H9 (cell line): ENCODE measurements around the gene TAGLN. TPM values are rescaled to one million over a fixed set of nuclear protein-coding genes. Genes with fewer than 3 reads are reported as not detected.
A peak's percentile ranks its signal among the peaks of the same experiment; 100 is the strongest.

ENCODE experiments used
- DNase-seq: peaks from one replicate; pipeline ENCODE4 v3.0.0-alpha.2; 2017
- H2AFZ ChIP-seq: one replicate; pipeline ENCODE4 v1.6.1; 2013; ENCODE audit warnings: mild to moderate bottlenecking, low read length, control low read depth, moderate library complexity
- H2AK5ac ChIP-seq: 2 replicates; pipeline ENCODE4 v1.6.1; 2013; ENCODE audit warnings: low read length, control low read depth, mixed read lengths; ENCODE audit not compliant: insufficient read length
- H2BK120ac ChIP-seq: one replicate; pipeline ENCODE4 v1.6.1; 2013; ENCODE audit warnings: low read depth, mild to moderate bottlenecking, low read length, control low read depth, inconsistent platforms; ENCODE audit not compliant: poor library complexity, severe bottlenecking
- H2BK12ac ChIP-seq: 2 replicates; pipeline ENCODE4 v1.6.1; 2013; ENCODE audit warnings: low read length, control low read depth, mixed read lengths, low read depth; ENCODE audit not compliant: insufficient read length
- H2BK15ac ChIP-seq: 2 replicates; pipeline ENCODE4 v1.6.1; 2013; ENCODE audit warnings: low read depth, low read length, control low read depth
- H2BK20ac ChIP-seq: one replicate; pipeline ENCODE4 v1.6.1; 2013; ENCODE audit warnings: low read depth, mild to moderate bottlenecking, low read length, control low read depth, inconsistent platforms; ENCODE audit not compliant: poor library complexity, severe bottlenecking
- H2BK5ac ChIP-seq: 2 replicates; pipeline ENCODE4 v1.6.1; 2013; ENCODE audit warnings: low read length, control low read depth, mixed read lengths; ENCODE audit not compliant: insufficient read length
- H3K14ac ChIP-seq: 2 replicates; pipeline ENCODE4 v1.6.1; 2013; ENCODE audit warnings: low read length, control low read depth; ENCODE audit not compliant: insufficient read depth
- H3K18ac ChIP-seq: 2 replicates; pipeline ENCODE4 v1.6.1; 2013; ENCODE audit warnings: low read depth, mild to moderate bottlenecking, mixed read lengths, low read length, control low read depth; ENCODE audit not compliant: insufficient read length
- H3K23ac ChIP-seq: 2 replicates; pipeline ENCODE4 v1.6.1; 2013; ENCODE audit warnings: low read length, control low read depth, mixed read lengths, low read depth; ENCODE audit not compliant: insufficient read length
- H3K23me2 ChIP-seq: 2 replicates; pipeline ENCODE4 v1.6.1; 2013; ENCODE audit warnings: low read depth, mild to moderate bottlenecking, mixed read lengths, low read length, control low read depth; ENCODE audit not compliant: insufficient read length, poor library complexity, severe bottlenecking
- H3K27ac ChIP-seq: 2 replicates; pipeline ENCODE4 v1.5.1; 2013; ENCODE audit warnings: low read length, control low read depth, mixed read lengths, low read depth; ENCODE audit not compliant: insufficient read length
- H3K27me3 ChIP-seq: 2 replicates; pipeline ENCODE4 v1.6.1; 2013; ENCODE audit warnings: low read length, control low read depth, inconsistent platforms; ENCODE audit not compliant: insufficient read depth
- H3K4ac ChIP-seq: 2 replicates; pipeline ENCODE4 v1.6.1; 2013; ENCODE audit warnings: low read depth, mild to moderate bottlenecking, control low read depth, inconsistent platforms, low read length, moderate library complexity
- H3K4me1 ChIP-seq: 2 replicates; pipeline ENCODE4 v1.6.1; 2013; ENCODE audit warnings: low read length, control low read depth, inconsistent platforms; ENCODE audit not compliant: insufficient read depth
- H3K4me2 ChIP-seq: 2 replicates; pipeline ENCODE4 v1.6.1; 2013; ENCODE audit warnings: low read length, control low read depth, mixed read lengths; ENCODE audit not compliant: insufficient read length, insufficient read depth
- H3K56ac ChIP-seq: 2 replicates; pipeline ENCODE4 v1.6.1; 2013; ENCODE audit warnings: low read depth, mild to moderate bottlenecking, mixed read lengths, low read length, control low read depth; ENCODE audit not compliant: insufficient read length
- H3K79me1 ChIP-seq: 2 replicates; pipeline ENCODE4 v1.6.1; 2013; ENCODE audit warnings: low read depth, mild to moderate bottlenecking, moderate library complexity, low read length, control low read depth, inconsistent platforms; ENCODE audit not compliant: insufficient read depth, poor library complexity, severe bottlenecking
- H3K79me2 ChIP-seq: 2 replicates; pipeline ENCODE4 v1.6.1; 2013; ENCODE audit warnings: low read length, control low read depth, inconsistent platforms; ENCODE audit not compliant: insufficient read depth
- H3K9ac ChIP-seq: 2 replicates; pipeline ENCODE4 v1.6.1; 2013; ENCODE audit warnings: low read length, control low read depth, mixed read lengths; ENCODE audit not compliant: insufficient read length; ENCODE audit errors: extremely low read depth
- H3K9me3 ChIP-seq: one replicate; pipeline ENCODE4 v1.6.1; 2013; ENCODE audit warnings: low read depth, low read length, inconsistent platforms; ENCODE audit not compliant: control insufficient read depth
- H3T11ph ChIP-seq: one replicate; pipeline ENCODE4 v1.6.1; 2013; ENCODE audit warnings: mild to moderate bottlenecking, low read length, control low read depth, inconsistent platforms
- H4K20me1 ChIP-seq: one replicate; pipeline ENCODE4 v1.6.1; 2013; ENCODE audit not compliant: control insufficient read depth, insufficient read length, insufficient read depth
- H4K5ac ChIP-seq: 2 replicates; pipeline ENCODE4 v1.6.1; 2013; ENCODE audit warnings: low read depth, mild to moderate bottlenecking, mixed read lengths, low read length, control low read depth; ENCODE audit not compliant: insufficient read length
- H4K8ac ChIP-seq: replicated peaks from 2 replicates; pipeline ENCODE4 v1.6.1; 2013; ENCODE audit warnings: low read length, control low read depth, mixed read lengths, low read depth; ENCODE audit not compliant: insufficient read length
- H4K91ac ChIP-seq: 2 replicates; pipeline ENCODE4 v1.6.1; 2013; ENCODE audit warnings: low read depth, mild to moderate bottlenecking, moderate library complexity, mixed read lengths, low read length, control low read depth; ENCODE audit not compliant: insufficient read length
- H3K27ac Mint-ChIP-seq, 3 experiments: 2 replicates in 2 of 3; 3 replicates in 1 of 3; pipeline ENCODE4 v1.8.0; 2020 to 2021; ENCODE audit warnings: mixed read lengths in 3 of 3, mild to moderate bottlenecking in 1 of 3, moderate library complexity in 1 of 3
- H3K27me3 Mint-ChIP-seq: 2 replicates; pipeline ENCODE4 v1.8.0; 2021; ENCODE audit warnings: low read depth, mild to moderate bottlenecking, moderate library complexity, mixed read lengths
- H3K36me3 Mint-ChIP-seq, 3 experiments: 2 replicates in 2 of 3; 3 replicates in 1 of 3; pipeline ENCODE4 v1.8.0; 2020 to 2021; ENCODE audit warnings: low read depth in 3 of 3, mixed read lengths in 3 of 3; ENCODE audit not compliant: insufficient read depth in 1 of 3
- H3K4me1 Mint-ChIP-seq, 2 experiments: 2 replicates each; pipeline ENCODE4 v1.8.0; 2020; ENCODE audit warnings: mixed read lengths in 2 of 2
- H3K4me3 Mint-ChIP-seq, 2 experiments: 2 replicates in 1 of 2; 3 replicates in 1 of 2; pipeline ENCODE4 v1.8.0; 2020 to 2021; ENCODE audit warnings: mild to moderate bottlenecking in 2 of 2, mixed read lengths in 2 of 2, moderate library complexity in 1 of 2
- H3K9me3 Mint-ChIP-seq, 2 experiments: 2 replicates in 1 of 2; 3 replicates in 1 of 2; pipeline ENCODE4 v1.8.0; 2020; ENCODE audit warnings: mild to moderate bottlenecking in 2 of 2, mixed read lengths in 2 of 2, moderate library complexity in 1 of 2
- CTCF ChIP-seq: fragments of 200-600 bp; sonication (generic); conservative IDR thresholded peaks from 3 replicates; pipeline ENCODE4 v1.8.0; 2021; ENCODE audit warnings: antibody characterized with exemption, mild to moderate bottlenecking
- WGBS: extraction: QIAGEN DNeasy Blood & Tissue Kit; methylation state at CpG from one replicate; pipeline ENCODE4 v1.1.7; 2013; ENCODE audit warnings: missing lambda C conversion rate, low lambda C conversion rate, mixed read lengths; ENCODE audit not compliant: insufficient read length; ENCODE audit errors: extremely low coverage; 5-methylcytosine and 5-hydroxymethylcytosine counted together
- total RNA-seq: library from RNA; stranded (reverse); gene quantifications from 2 replicates; pipeline ENCODE4 v1.2.1, GENCODE V29; 2021

TAGLN gene
- total RNA-seq, 1 experiment from 2014 or later: 176 TPM

GRCh38 chr11:117154468-117154867, 44.7 kb upstream of the TAGLN start:
- Histone ChIP-seq H3K27ac (no peak overlapping the region), H2AK5ac (no peak overlapping the region), H2BK120ac (no peak overlapping the region), H3T11ph (no peak overlapping the region), H3K4ac (no peak overlapping the region), H3K4me1 (no peaks in the 10 kb centered on the region), H2BK12ac (no peak overlapping the region), H3K9me3 (no peaks in the 10 kb centered on the region), H4K5ac (no peak overlapping the region), H4K91ac (no peak overlapping the region), H3K27me3 (no peaks in the 10 kb centered on the region), H3K79me2 (peaks cover 30% of the 10 kb centered on the region; the same call in 1 of the 2 replicates), H3K14ac (no peak overlapping the region), H2AFZ (no peak overlapping the region), H4K20me1 (no peaks in the 10 kb centered on the region), H3K79me1 (peaks cover 12% of the 10 kb centered on the region), H3K56ac (no peak overlapping the region), H3K4me2 (no peak overlapping the region), H2BK15ac (no peak overlapping the region), H2BK20ac (no peak overlapping the region), H3K23ac (no peak overlapping the region), H3K23me2 (no peaks in the 10 kb centered on the region), H3K9ac (no peak overlapping the region), H3K18ac (no peak overlapping the region), H4K8ac (no peak overlapping the region), H2BK5ac (no peak overlapping the region)
- Mint-ChIP-seq H3K4me3 (no peak overlapping the region), H3K27me3 (no peaks in the 10 kb centered on the region), H3K27ac (0 out of 7 replicates have a peak overlapping the region, but pooled peaks of 1 of the 3 experiments have one; percentile 43), H3K36me3 (peaks cover 26 to 73% (median 47%) of the 10 kb centered on the region in 3 experiments), H3K4me1 (peaks cover 0 to 4% of the 10 kb centered on the region in 2 experiments; a peak in 1 of 4 replicates), H3K9me3 (no peaks in the 10 kb centered on the region)
- TF ChIP-seq CTCF: no peak
- DNase-seq: no peak
- WGBS: no CpG with 5 or more reads among the region's 5 CpGs
